Measurements from ENCODE around the gene CRYBB1.

Gene CRYBB1

GRCh38 chr22:26564672-26565071 is 53.2 kb downstream of the CRYBB1 start:
- no peak overlapping the region for H3K4me3 ChIP-seq (ENCODE audit: low read length)
- TF ChIP-seq, protein P1, sequence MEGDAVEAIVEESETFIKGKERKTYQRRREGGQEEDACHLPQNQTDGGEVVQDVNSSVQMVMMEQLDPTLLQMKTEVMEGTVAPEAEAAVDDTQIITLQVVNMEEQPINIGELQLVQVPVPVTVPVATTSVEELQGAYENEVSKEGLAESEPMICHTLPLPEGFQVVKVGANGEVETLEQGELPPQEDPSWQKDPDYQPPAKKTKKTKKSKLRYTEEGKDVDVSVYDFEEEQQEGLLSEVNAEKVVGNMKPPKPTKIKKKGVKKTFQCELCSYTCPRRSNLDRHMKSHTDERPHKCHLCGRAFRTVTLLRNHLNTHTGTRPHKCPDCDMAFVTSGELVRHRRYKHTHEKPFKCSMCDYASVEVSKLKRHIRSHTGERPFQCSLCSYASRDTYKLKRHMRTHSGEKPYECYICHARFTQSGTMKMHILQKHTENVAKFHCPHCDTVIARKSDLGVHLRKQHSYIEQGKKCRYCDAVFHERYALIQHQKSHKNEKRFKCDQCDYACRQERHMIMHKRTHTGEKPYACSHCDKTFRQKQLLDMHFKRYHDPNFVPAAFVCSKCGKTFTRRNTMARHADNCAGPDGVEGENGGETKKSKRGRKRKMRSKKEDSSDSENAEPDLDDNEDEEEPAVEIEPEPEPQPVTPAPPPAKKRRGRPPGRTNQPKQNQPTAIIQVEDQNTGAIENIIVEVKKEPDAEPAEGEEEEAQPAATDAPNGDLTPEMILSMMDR (IDR thresholded peaks at IDR 0.05; ENCODE audit: insufficient read depth, low read depth, low read length, missing control alignments): no peak

GRCh38 chr22:26564181-26564580 is 53.6 kb downstream of the CRYBB1 start:
- TF ChIP-seq, protein P1 (IDR thresholded peaks at IDR 0.05; ENCODE audit: insufficient read depth, low read depth, low read length, missing control alignments): no peak
- DNase-seq (ENCODE audit: low read depth): peak; percentile 82
- H3K4me3 ChIP-seq (ENCODE audit: low read length): no peak overlapping the region

More at GRCh38 chr22:26564672-26565071, 53.2 kb downstream of the CRYBB1 start:
- DNase-seq (ENCODE audit: low read depth): no peak

DNA sequence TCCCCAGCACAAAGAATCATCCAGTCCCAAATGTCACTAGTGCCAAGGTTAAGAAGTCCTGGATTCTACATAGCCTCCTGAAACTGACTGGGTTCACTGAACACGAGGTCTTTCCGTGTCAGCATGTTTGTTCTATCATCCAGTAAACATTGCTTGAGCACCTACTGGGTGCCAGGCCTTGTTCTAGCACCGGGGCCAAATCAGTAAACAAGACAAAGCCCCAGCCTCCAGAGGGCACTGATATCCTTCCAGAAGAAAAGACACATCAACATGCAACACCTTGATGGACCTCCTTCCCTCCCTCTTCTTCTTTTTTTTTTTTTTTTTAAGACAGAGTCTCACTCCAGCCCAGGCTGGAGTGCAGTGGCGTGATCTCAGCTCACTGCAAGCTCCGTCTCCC is 54.8 kb downstream of the CRYBB1 start:
- TF ChIP-seq, protein P1 (IDR thresholded peaks at IDR 0.05; ENCODE audit: insufficient read depth, low read depth, low read length, missing control alignments): no peak
- DNase-seq (ENCODE audit: low read depth): no peak

DNA sequence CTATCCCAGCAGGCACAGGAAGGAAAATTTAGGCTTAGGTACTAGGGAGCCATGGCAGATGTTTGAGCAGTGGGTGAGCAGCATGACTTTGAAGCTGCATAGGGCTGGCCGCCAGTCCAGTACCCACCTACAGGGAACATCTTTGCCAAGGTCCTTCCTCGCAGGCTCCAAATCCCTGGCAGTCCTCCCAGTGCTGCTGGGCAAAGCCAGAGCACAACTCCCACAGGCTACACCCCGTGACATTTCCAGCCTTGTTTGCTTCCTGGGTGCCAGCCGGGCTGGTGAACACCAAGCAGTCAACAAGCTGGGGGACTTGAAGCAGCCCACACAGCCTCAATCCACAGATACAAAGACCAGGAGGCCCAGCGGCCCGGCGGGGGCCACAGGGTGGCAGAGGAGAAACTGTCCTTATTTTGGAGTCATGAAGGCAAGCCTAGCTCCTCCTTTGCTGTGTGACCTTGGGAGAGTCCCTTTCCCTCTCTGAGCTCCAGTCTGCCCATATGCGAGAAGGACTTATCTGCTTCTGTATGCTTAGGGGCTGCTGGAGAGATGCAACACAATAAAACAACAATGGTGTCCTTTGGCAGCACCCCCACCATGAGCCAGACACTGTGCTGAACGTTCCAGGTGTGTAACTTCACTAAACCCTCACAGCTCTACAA is 55.9 kb downstream of the CRYBB1 start:
- TF ChIP-seq, protein P1 (IDR thresholded peaks at IDR 0.05; ENCODE audit: insufficient read depth, low read depth, low read length, missing control alignments): no peak
- DNase-seq (ENCODE audit: low read depth): no peak
- no peak overlapping the region for H3K4me3 ChIP-seq (ENCODE audit: low read length)

More for the DNA sequence above, 54.8 kb downstream of the CRYBB1 start:
- no peak overlapping the region for H3K4me3 ChIP-seq (ENCODE audit: low read length)

DNA sequence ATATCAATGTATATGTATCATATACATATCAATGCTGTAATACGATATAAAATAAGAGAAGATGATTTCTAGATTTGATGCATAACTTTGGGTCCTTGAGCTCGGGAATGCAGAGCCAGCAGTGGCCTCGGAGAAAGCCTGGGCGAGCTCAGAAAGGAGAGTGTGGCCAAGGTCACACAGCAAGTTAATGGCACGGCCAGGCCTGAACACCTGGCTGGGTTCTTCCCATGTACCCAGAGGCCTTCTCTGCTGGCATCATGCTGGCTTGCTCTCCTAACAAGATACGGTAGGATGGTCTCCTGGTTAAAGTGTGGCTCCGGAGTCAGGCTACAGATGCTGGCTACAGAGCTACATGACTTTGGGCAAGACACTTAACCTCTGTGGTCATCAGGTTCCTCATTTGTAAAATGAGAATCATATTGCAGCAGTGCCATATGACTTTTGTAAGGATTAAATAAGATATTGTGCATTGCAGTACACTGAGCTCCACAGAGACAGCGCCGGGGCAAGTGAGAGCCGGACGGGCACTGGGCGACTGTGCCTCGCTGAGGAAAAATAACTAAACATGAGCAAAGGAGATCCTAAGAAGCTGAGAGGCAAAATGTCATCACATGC is 57.8 kb downstream of the CRYBB1 start:
- H3K4me3 ChIP-seq (ENCODE audit: low read length): no peak overlapping the region
- no peak for DNase-seq (ENCODE audit: low read depth)
- TF ChIP-seq, protein P1 (IDR thresholded peaks at IDR 0.05; ENCODE audit: insufficient read depth, low read depth, low read length, missing control alignments): no peak

DNA sequence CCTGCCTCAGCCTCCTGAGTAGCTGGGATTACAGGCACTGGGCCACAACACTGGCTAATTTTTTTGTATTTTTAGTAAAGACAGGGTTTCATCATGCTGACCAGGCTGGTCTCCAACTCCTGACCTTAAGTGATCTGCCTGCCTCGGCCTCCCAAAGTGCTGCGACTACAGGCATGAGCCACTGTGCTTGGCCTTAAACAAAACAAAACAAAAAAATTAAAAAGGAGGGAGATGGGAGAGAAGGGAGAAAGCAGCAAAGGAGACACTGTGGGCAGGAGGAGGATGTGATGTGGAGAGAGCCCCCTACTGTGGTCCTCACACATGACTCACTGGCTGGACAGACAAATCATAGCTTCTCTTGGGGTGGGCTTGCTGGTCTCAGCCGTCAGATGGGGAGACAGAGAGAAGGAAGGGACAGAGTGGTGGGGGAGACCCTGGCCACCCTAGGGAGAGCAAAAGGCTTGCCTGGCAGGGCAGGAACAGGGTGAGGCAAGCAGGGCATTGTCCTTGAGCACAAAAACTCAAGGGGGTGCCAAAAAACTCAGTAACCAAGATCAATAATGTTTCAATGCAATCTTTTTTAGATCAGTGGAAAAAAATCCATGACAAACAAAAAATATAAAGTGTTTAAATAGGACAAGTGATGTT is 59.5 kb downstream of the CRYBB1 start:
- no peak for DNase-seq (ENCODE audit: low read depth)
- TF ChIP-seq, protein P1 (IDR thresholded peaks at IDR 0.05; ENCODE audit: insufficient read depth, low read depth, low read length, missing control alignments): no peak
- no peak overlapping the region for H3K4me3 ChIP-seq (ENCODE audit: low read length)

All from epithelial cell of esophagus (primary cell).